ENCODE results near the gene GAP43.

GAP43 gene

GRCh38 chr3:115598216-115598615 lies 25.1 kb upstream of the GAP43 start:
- Histone ChIP-seq H3K79me2 (ENCODE audit: insufficient read depth, low read length) (no peaks in the 10 kb centered on the region), H3K4me3 (ENCODE audit: low read length, poor library complexity, severe bottlenecking) (no peak overlapping the region), H3K4me2 (ENCODE audit: low read depth, low read length, poor library complexity, severe bottlenecking) (no peak overlapping the region), H3K27me3 (ENCODE audit: insufficient read depth, low read length, poor library complexity, severe bottlenecking) (no peaks in the 10 kb centered on the region), H3K36me3 (ENCODE audit: insufficient read depth, low read length) (no peaks in the 10 kb centered on the region), H3K4me1 (ENCODE audit: insufficient read depth, low read length, poor library complexity, severe bottlenecking) (no peaks in the 10 kb centered on the region), H3F3A (ENCODE audit: low read depth) (no peaks in the 10 kb centered on the region), H2AFZ (ENCODE audit: low read length) (no peak overlapping the region), H3K9ac (ENCODE audit: low read depth, low read length, poor library complexity, severe bottlenecking) (no peak overlapping the region), H3K9me3 (ENCODE audit: insufficient read depth, low read depth, low read length) (no peaks in the 10 kb centered on the region; the same call in 1 of the 2 replicates), H4K20me1 (ENCODE audit: insufficient read depth, low read length, poor library complexity, severe bottlenecking) (no peaks in the 10 kb centered on the region), H3K9me2 (replicated peaks; ENCODE audit: low read depth, low read length) (no peaks in the 10 kb centered on the region)
- TF ChIP-seq CTCF (conservative IDR thresholded peaks at IDR 0.05; ENCODE audit: low read length), result no peak
- TF ChIP-seq EZH2phosphoT487 (IDR thresholded peaks at IDR 0.05; ENCODE audit: borderline replicate concordance), result no peak

GRCh38 chr3:115602194-115602593 lies 21.1 kb upstream of the GAP43 start:
- Histone ChIP-seq H3K36me3 (ENCODE audit: insufficient read depth, low read length) (no peaks in the 10 kb centered on the region), H2AFZ (ENCODE audit: low read length) (no peak overlapping the region), H3K9me2 (replicated peaks; ENCODE audit: low read depth, low read length) (no peaks in the 10 kb centered on the region), H3K4me3 (ENCODE audit: low read length, poor library complexity, severe bottlenecking) (no peak overlapping the region), H3K9me3 (ENCODE audit: insufficient read depth, low read depth, low read length) (no peaks in the 10 kb centered on the region; the same call in 1 of the 2 replicates), H3K4me2 (ENCODE audit: low read depth, low read length, poor library complexity, severe bottlenecking) (no peak overlapping the region), H3K27me3 (ENCODE audit: insufficient read depth, low read length, poor library complexity, severe bottlenecking) (no peaks in the 10 kb centered on the region), H4K20me1 (ENCODE audit: insufficient read depth, low read length, poor library complexity, severe bottlenecking) (no peaks in the 10 kb centered on the region), H3K9ac (ENCODE audit: low read depth, low read length, poor library complexity, severe bottlenecking) (no peak overlapping the region), H3K4me1 (ENCODE audit: insufficient read depth, low read length, poor library complexity, severe bottlenecking) (no peaks in the 10 kb centered on the region), H3F3A (ENCODE audit: low read depth) (no peaks in the 10 kb centered on the region), H3K79me2 (ENCODE audit: insufficient read depth, low read length) (no peaks in the 10 kb centered on the region)
- TF ChIP-seq CTCF (conservative IDR thresholded peaks at IDR 0.05; ENCODE audit: low read length), result no peak
- TF ChIP-seq EZH2phosphoT487 (IDR thresholded peaks at IDR 0.05; ENCODE audit: borderline replicate concordance), result no peak

- Histone ChIP-seq H3K4me3 (ENCODE audit: low read length, poor library complexity, severe bottlenecking) (no peak overlapping the region), H3K27me3 (ENCODE audit: insufficient read depth, low read length, poor library complexity, severe bottlenecking) (no peaks in the 10 kb centered on the region), H3K36me3 (ENCODE audit: insufficient read depth, low read length) (no peaks in the 10 kb centered on the region), H2AFZ (ENCODE audit: low read length) (no peak overlapping the region), H3F3A (ENCODE audit: low read depth) (no peaks in the 10 kb centered on the region), H3K9ac (ENCODE audit: low read depth, low read length, poor library complexity, severe bottlenecking) (no peak overlapping the region), H3K9me2 (replicated peaks; ENCODE audit: low read depth, low read length) (no peaks in the 10 kb centered on the region), H4K20me1 (ENCODE audit: insufficient read depth, low read length, poor library complexity, severe bottlenecking) (no peaks in the 10 kb centered on the region), H3K79me2 (ENCODE audit: insufficient read depth, low read length) (no peaks in the 10 kb centered on the region), H3K4me1 (ENCODE audit: insufficient read depth, low read length, poor library complexity, severe bottlenecking) (no peaks in the 10 kb centered on the region), H3K4me2 (ENCODE audit: low read depth, low read length, poor library complexity, severe bottlenecking) (no peak overlapping the region), H3K9me3 (ENCODE audit: insufficient read depth, low read depth, low read length) (no peaks in the 10 kb centered on the region)
- no peak for TF ChIP-seq EZH2phosphoT487 (IDR thresholded peaks at IDR 0.05; ENCODE audit: borderline replicate concordance)
- TF ChIP-seq CTCF (conservative IDR thresholded peaks at IDR 0.05; ENCODE audit: low read length), result no peak
Observed at GRCh38 chr3:115611630-115612029, 11.7 kb upstream of the GAP43 start.

Data from Loucy (cell line).